AG08395 (cell line): ENCODE measurements around the gene CDKL4.
"Not testable (repeated sequence)": the region's sequence is repeated elsewhere in the genome, so short reads cannot be mapped to it uniquely, and the experiment has no call there.

Source experiments
- DNase-seq: peaks from one replicate; pipeline ENCODE4 v3.0.0; 2012; ENCODE audit warnings: mixed read lengths, low spot score

CDKL4 gene

GRCh38 chr2:39232141-39232540, 11.6 kb downstream of the CDKL4 start:
- DNase-seq = peak; percentile 6

GRCh38 chr2:39228413-39229209, 15.2 kb downstream of the CDKL4 start:
- DNase-seq = no peak

GRCh38 chr2:39227628-39228412, 15.9 kb downstream of the CDKL4 start:
- peak; percentile 72 for DNase-seq

GRCh38 chr2:39225567-39225966, 18.2 kb downstream of the CDKL4 start:
- DNase-seq = no peak

- DNase-seq = no peak
Measured at GRCh38 chr2:39223909-39224308, 19.9 kb downstream of the CDKL4 start.

GRCh38 chr2:39221459-39221858, 22.3 kb downstream of the CDKL4 start:
- DNase-seq = no peak

GRCh38 chr2:39220136-39220535, 23.6 kb downstream of the CDKL4 start:
- no peak for DNase-seq

GRCh38 chr2:39218391-39218790, 25.4 kb downstream of the CDKL4 start:
- DNase-seq = no peak

- DNase-seq = no peak
Measured at GRCh38 chr2:39217192-39217550, 26.6 kb downstream of the CDKL4 start.

GRCh38 chr2:39216346-39217191, 27.2 kb downstream of the CDKL4 start:
- DNase-seq = no peak

- no peak for DNase-seq
Measured at GRCh38 chr2:39215545-39215944, 28.2 kb downstream of the CDKL4 start.

GRCh38 chr2:39213015-39213414, 30.8 kb downstream of the CDKL4 start:
- DNase-seq = no peak

GRCh38 chr2:39210846-39211245, 32.9 kb downstream of the CDKL4 start:
- DNase-seq = no peak

GRCh38 chr2:39203382-39203781, 40.4 kb downstream of the CDKL4 start:
- no peak for DNase-seq

GRCh38 chr2:39202639-39203369, 41.0 kb downstream of the CDKL4 start:
- DNase-seq = no peak

GRCh38 chr2:39197003-39197402, 46.8 kb downstream of the CDKL4 start:
- not testable (repeated sequence) for DNase-seq

GRCh38 chr2:39194686-39195085, 49.1 kb downstream of the CDKL4 start:
- DNase-seq = no peak

GRCh38 chr2:39188960-39189494, 54.7 kb downstream of the CDKL4 start:
- no peak for DNase-seq

GRCh38 chr2:39183673-39184072, 60.1 kb downstream of the CDKL4 start:
- no peak for DNase-seq

- DNase-seq = no peak
Measured at GRCh38 chr2:39181297-39181696, 62.5 kb downstream of the CDKL4 start.
